OCI-LY7 (cell line): Measurements from ENCODE around the gene TPP1. TPM values are rescaled to one million over a fixed set of nuclear protein-coding genes. Genes with fewer than 3 reads are reported as not detected.

Experiments
- BruUV-seq: library from RNA; stranded (reverse); fragments of 400-500 nt; replicated peaks from 2 replicates; lab custom pipeline; 2021; lab: Mats Ljungman, UMichigan
- CTCF ChIA-PET: fragments of 300-600 bp; sonication (Branson Sonifier 250); formaldehyde crosslinking; loops from one replicate; lab custom pipeline; 2022; ENCODE audit warnings: antibody characterized with exemption; ENCODE audit not compliant: unreplicated experiment; lab: Charles Lee
- POLR2A ChIA-PET: fragments of 300-600 bp; sonication (Branson Sonifier 250); formaldehyde crosslinking; loops from one replicate; lab custom pipeline; 2022; ENCODE audit warnings: antibody characterized with exemption; lab: Charles Lee
- DNase-seq: peaks from one replicate; pipeline ENCODE4 v3.0.0-alpha.2; 2015; ENCODE audit warnings: low spot score
- H2AFZ ChIP-seq: fragments of 200-600 bp; sonication (generic), shearing (Covaris generic); 2 replicates; pipeline ENCODE4 v1.6.1; 2014; ENCODE audit warnings: mild to moderate bottlenecking, antibody characterized with exemption, low read length, moderate library complexity
- H3K27ac ChIP-seq: fragments of 200-600 bp; sonication (generic); 2 replicates; pipeline ENCODE4 v1.5.1; 2014; ENCODE audit warnings: mixed run types, low read depth, mild to moderate bottlenecking, moderate library complexity, low read length, inconsistent platforms; ENCODE audit not compliant: poor library complexity, severe bottlenecking
- H3K36me3 ChIP-seq: fragments of 200-600 bp; sonication (generic); 2 replicates; pipeline ENCODE4 v1.6.1; 2014; ENCODE audit warnings: mild to moderate bottlenecking, antibody characterized with exemption, low read length, moderate library complexity, mixed read lengths; ENCODE audit not compliant: insufficient read depth
- H3K4me1 ChIP-seq: fragments of 200-600 bp; sonication (generic); 2 replicates; pipeline ENCODE4 v1.5.1; 2014; ENCODE audit warnings: mild to moderate bottlenecking, low read length; ENCODE audit not compliant: insufficient read depth, poor library complexity, severe bottlenecking
- H3K4me2 ChIP-seq: fragments of 200-600 bp; sonication (generic); 2 replicates; pipeline ENCODE4 v1.6.1; 2014; ENCODE audit warnings: mild to moderate bottlenecking, low read length
- H3K4me3 ChIP-seq: fragments of 200-600 bp; sonication (generic); 2 replicates; pipeline ENCODE4 v1.5.1; 2014; ENCODE audit warnings: mild to moderate bottlenecking, low read depth, low read length; ENCODE audit not compliant: poor library complexity, severe bottlenecking
- H3K79me2 ChIP-seq: fragments of 200-600 bp; sonication (generic); 2 replicates; pipeline ENCODE4 v1.6.1; 2016; ENCODE audit warnings: low read depth, mild to moderate bottlenecking, low read length, moderate library complexity, mixed read lengths; ENCODE audit not compliant: insufficient read depth
- H3K9me2 ChIP-seq: fragments of 200-600 bp; sonication (generic); 2 replicates; pipeline ENCODE4 v1.6.1; 2016; ENCODE audit warnings: mild to moderate bottlenecking, low read length, mixed read lengths; ENCODE audit not compliant: insufficient read depth
- H3K9me3 ChIP-seq: fragments of 200-600 bp; sonication (generic); 2 replicates; pipeline ENCODE4 v1.6.1; 2014; ENCODE audit warnings: mild to moderate bottlenecking, mixed run types, low read length, mixed read lengths
- H4K20me1 ChIP-seq: fragments of 200-600 bp; sonication (generic); 2 replicates; pipeline ENCODE4 v1.6.1; 2014; ENCODE audit warnings: mild to moderate bottlenecking, antibody characterized with exemption, low read length, moderate library complexity, mixed read lengths; ENCODE audit not compliant: insufficient read depth
- CTCF ChIP-seq: fragments of 200-600 bp; sonication (generic); conservative IDR thresholded peaks from 2 replicates; pipeline ENCODE4 v1.5.1; 2014; ENCODE audit warnings: mild to moderate bottlenecking, antibody characterized with exemption, low read length, moderate library complexity, mixed read lengths
- EZH2phosphoT487 ChIP-seq: fragments of 200-600 bp; sonication (generic); IDR thresholded peaks from 2 replicates; pipeline ENCODE4 v1.6.1; 2018; ENCODE audit warnings: low read depth, borderline replicate concordance, mild to moderate bottlenecking, mixed run types, antibody characterized with exemption, low read length, moderate library complexity, mixed read lengths
- intact Hi-C: fragments of 100-400 bp; cut with micrococcal nuclease; formaldehyde crosslinking; loops from one replicate; pipeline ENCODE4 v1.10.0; 2022; ENCODE audit not compliant: unreplicated experiment
- total RNA-seq, 2 experiments: library from RNA; depleted of rRNA in 1 of 2; stranded (reverse); fragments of >200 nt in 1 of 2; shearing (Covaris generic) in 1 of 2; gene quantifications; 2 replicates each; pipeline ENCODE4 v1.2.3, GENCODE V29; 2014 to 2022

Gene TPP1
- total RNA-seq, 2 experiments from 2014 or later = 16.6 to 41.1 TPM

- Histone ChIP-seq H2AFZ (no peak overlapping the region), H3K4me3 (no peak overlapping the region), H4K20me1 (no peaks in the 10 kb centered on the region), H3K36me3 (no peaks in the 10 kb centered on the region), H3K9me3 (no peaks in the 10 kb centered on the region), H3K9me2 (no peaks in the 10 kb centered on the region), H3K79me2 (no peaks in the 10 kb centered on the region), H3K4me1 (peaks cover 11% of the 10 kb centered on the region), H3K4me2 (no peak overlapping the region), H3K27ac (no peak overlapping the region)
- no TSS peak for BruUV-seq
- DNase-seq = no peak
- TF ChIP-seq CTCF (no peak), EZH2phosphoT487 (no peak)
- intact Hi-C loops = no loop called here
- POLR2A ChIA-PET = interaction anchor here (0.9 kb wide), 1 partner anchor 22 kb away, joined by 3 read pairs; no protein-coding TSS in a partner anchor
- CTCF ChIA-PET = interaction anchor here (0.6 kb wide), 1 partner anchor 21 kb away, joined by 3 read pairs; no protein-coding TSS in a partner anchor
Observed at GRCh38 chr11:6625156-6625831, 6.1 kb upstream of the TPP1 start.

GRCh38 chr11:6623391-6624363, 4.5 kb upstream of the TPP1 start:
- intact Hi-C loops = no loop called here

More at GRCh38 chr11:6623391-6624363, 4.5 kb upstream of the TPP1 start:
- Histone ChIP-seq H3K4me1 (peaks cover 20% of the 10 kb centered on the region), H3K79me2 (no peaks in the 10 kb centered on the region; the same call in 1 of the 2 replicates), H3K4me3 (no peak overlapping the region), H3K36me3 (no peaks in the 10 kb centered on the region), H4K20me1 (no peaks in the 10 kb centered on the region), H3K9me3 (no peaks in the 10 kb centered on the region), H3K4me2 (no peak overlapping the region), H3K27ac (no peak overlapping the region), H3K9me2 (no peaks in the 10 kb centered on the region), H2AFZ (no peak overlapping the region)
- ChIA-PET POLR2A (interaction anchor here (1.1 kb wide), 1 partner anchor 57 kb away, joined by 4 read pairs; no protein-coding TSS in a partner anchor), CTCF (interaction anchor here (0.9 kb wide), 1 partner anchor 26 kb away, joined by 3 read pairs; no protein-coding TSS in a partner anchor)
- no peak for DNase-seq
- BruUV-seq = no TSS peak
- TF ChIP-seq CTCF (no peak), EZH2phosphoT487 (no peak)
